NCI-H146 treated with DMSO at 0.1 percent for 48 hours (cell line): ENCODE results near the gene MOK.

Experiments used
- DNase-seq: peaks from one replicate; lab custom pipeline; 2025; ENCODE audit not compliant: unreplicated experiment; lab: John Stamatoyannopoulos, UW

MOK gene

GRCh38 chr14:102208741-102209140 is 96.2 kb downstream of the MOK start:
- DNase-seq: no peak

DNA sequence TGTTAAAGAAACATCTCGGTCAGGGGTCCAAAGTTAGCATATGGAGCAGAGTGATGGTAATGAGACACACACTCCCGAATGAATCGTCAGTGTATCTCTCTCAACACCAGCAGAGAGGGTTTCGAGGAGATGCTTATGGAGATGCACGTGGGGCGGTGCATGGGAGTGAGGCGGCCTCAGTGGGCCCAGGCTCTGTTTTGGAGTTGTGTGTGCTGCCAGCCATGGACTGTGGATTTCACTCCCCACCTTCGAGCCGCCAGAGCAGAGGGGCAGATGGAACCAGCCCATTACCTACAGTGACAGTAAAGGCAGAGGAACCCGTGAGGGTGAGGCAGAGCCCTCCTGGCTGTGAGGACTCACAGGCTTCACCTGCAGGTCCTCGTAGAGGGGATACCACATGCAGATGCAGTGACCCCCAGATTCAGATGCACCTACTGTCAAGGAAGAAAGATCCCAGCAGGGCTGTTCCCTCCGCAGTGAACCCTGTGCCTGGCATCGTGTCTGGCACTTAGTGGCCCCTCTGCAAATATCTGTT is 97.1 kb downstream of the MOK start:
- no peak for DNase-seq

DNA sequence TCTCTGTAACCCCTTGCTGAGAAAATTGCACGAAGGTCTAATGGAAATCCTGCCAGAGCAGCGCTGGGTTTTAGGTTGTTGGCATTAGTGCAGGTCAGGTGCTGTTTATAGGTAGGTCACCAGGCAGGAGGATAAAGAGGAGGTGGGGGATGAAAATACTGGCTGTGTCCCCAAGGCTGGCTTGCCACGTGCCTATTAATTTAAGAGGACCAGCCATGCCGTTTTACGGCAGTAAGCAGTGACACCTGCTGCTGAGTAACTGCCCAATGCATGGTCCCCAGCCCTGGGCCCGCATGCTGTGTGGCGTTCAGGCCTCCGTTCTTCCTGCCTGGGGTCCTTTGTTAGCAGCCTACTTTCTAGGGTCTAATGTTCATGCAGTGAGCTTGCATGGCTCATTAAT is 98.0 kb downstream of the MOK start:
- DNase-seq: peak; percentile 61

DNA sequence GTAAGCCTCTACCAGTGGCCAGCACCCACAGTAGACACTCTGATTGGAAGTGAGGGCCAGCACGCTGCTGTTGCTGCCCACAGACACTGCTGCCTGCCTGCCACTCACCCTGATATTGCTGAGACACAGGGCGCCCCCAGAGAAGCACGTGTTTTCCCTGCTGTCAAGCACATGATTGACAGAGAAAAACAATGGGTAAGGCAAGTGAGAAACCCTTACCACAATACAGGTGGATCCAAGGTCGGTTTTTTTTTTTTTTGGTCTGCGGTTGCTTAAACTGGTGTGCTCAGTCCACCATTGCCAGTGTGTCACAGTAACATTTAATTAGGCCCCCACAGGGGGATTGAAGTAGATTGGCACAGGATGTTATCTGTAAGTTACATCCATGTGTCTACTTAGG is 99.4 kb downstream of the MOK start:
- no peak for DNase-seq

GRCh38 chr14:102203382-102203781 is 101.6 kb downstream of the MOK start:
- no peak for DNase-seq

DNA sequence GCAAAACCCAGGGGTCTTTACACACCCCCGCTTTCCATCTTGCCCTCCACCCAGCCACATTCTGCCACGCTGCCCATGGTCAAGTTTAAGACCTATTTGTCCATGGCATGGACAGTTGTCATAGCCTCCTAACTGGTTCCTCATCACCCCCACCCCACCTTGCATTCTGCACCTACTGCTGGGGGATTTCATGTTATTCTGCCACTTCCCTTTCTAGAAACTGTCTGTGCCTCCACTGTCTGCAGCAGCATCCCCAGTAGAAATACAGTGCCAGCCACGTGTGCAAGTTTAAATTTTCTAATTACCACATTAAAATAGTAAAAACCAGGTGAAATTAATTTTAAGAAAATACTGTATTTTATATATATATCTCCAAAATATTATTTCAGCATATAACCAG is 102.0 kb downstream of the MOK start:
- no peak for DNase-seq

DNA sequence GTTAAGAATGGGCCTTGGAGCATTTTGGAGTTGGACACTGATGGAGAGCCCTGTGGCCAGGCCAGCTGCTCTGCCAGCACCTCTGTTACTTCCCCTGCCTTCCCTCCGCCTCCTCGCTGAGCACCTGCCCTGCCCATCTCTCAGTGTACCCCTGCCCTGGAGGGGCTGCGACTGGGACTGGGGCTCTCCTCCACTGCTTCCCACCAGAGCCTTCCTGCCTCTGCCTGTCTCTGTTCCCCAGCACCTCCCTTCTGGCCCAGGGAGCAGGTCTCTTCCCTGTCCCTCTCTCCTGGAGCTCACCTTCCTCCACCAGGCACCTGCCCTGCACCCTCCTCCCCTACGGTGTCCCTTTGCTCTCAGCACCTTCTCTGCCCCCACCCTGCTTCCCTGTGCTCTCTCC is 103.2 kb downstream of the MOK start:
- DNase-seq: no peak

DNA sequence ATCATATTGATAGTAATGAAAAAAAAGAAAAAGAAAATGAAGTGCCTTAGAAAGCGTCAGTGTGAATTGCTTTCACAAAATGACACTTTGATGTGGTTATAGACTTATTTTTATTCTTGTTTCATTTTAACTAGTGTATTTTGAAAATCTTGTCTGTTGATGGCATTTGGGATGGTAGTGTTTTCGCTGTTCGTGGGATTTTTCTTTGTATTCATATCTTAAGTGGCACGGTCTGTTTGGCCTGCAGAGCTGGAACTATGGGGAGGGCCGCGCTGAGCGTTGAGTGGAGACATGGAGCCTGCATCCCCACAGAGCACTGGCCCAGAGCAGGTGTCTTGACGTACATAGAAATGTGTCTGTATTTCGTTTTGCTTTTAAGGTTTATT is 103.6 kb downstream of the MOK start:
- no peak for DNase-seq

- no peak for DNase-seq
These were observed 104.1 kb downstream of the MOK start for GRCh38 chr14:102200690-102201352.

DNA sequence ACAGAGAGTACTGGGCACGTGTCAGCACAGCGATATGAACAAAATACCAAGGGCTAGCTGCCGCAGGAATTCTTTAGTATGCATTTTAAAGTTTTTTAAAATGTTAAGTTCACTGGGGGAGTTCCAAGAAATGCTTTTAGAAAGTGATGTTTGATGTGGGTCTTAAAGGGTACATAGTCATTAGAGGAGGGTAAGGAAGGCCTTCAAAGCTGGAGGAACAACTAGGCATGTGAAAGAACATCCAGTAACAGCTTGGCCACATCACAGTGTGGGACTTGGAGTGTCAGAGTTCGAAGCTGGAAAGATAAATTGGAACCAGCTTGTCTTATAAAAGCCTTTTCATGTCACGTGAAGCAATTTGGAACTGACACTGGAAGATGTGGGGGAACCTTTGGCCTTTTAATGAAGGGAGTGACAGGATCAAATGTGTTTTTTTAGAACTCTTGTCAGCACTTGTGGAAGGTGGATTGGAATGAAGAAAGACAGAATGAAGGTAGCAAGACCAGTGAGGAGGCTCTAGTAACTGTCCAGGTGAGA is 107.6 kb downstream of the MOK start:
- no peak for DNase-seq

- DNase-seq: no peak
These were observed 108.1 kb downstream of the MOK start for GRCh38 chr14:102196902-102197230.

DNA sequence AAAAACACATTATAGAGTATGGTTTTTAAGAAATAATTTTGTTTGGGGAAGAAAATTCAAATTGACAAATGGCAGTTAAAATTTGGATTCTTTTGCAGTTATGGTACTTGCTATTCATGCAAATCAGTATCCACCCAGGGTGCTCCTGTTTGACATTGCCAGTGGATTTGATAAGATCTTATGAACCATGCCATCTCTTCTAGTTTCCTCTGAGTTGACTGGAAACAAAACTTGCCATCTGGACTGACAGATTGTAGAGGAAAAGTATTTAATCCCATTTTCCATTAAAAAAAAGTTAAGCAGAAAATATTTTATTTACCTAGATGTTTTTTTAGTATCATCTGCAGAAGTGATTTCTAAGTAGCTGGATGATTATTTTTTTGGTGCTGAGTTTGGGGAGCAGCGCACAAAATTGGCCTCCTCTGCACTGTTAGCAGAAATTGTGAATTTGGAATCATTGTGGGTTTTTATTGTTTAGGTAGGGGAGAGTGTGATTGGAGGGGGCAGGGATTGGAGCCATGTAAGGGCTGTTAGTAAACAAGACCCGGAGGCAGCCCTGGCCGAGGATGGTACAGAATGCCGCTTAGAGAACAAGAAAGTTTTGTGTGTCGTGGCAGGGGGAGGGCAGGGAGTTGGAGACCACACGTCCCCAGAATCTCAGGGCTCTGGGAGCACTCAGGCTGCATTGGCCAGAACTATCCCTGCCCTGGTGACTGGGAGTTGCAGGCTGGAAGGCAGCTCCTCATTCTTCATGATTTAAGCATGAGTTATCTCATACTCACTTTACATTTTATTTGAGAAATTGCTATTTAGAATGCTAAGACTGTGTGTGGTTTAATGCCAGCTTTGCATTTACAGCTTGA is 108.7 kb downstream of the MOK start:
- no peak for DNase-seq

- DNase-seq: no peak
These were observed 109.5 kb downstream of the MOK start for GRCh38 chr14:102195446-102195845.

DNA sequence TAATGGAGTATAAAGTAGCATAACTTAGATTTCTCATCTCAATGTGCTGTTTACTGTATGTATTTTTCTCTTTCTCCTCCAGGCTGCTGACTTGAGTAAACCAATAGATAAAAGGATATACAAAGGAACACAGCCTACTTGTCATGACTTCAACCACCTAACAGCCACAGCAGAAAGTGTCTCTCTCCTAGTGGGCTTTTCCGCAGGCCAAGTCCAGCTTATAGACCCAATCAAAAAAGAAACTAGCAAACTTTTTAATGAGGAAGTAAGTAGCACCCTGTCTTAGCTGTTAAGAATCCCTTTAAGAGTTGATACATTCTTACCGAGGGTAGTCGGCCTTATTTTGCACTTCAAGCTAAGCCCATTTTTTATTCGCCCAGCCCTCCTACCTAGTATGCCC is 110.1 kb downstream of the MOK start:
- DNase-seq: no peak

- no peak for DNase-seq
These were observed 112.0 kb downstream of the MOK start for GRCh38 chr14:102192840-102193502.

- no peak for DNase-seq
These were observed 115.1 kb downstream of the MOK start for GRCh38 chr14:102189874-102190273.

GRCh38 chr14:102188187-102188586 is 116.8 kb downstream of the MOK start:
- DNase-seq: no peak

DNA sequence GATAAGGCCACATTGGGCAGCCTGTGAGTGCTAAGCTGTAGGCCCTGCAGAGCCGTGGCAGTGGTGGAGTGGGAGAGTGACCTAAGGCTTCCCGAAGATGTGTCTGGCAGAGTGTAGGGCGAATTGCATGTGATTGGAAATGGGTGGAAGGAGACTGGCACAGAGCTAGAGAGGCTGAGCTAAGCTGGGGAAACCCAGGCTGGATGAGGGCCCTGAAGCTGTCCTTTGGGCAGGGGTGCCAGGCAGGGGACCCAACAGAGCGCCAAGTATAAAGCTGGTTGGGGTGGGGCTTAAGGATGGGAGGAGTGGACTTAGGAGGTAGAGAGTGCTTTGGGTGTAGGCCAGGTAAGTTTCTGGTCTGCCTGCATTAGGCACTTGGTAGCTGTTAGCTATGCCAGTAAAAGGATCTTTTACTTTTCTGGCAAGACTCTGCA is 117.4 kb downstream of the MOK start:
- DNase-seq: no peak

GRCh38 chr14:102187044-102187443 is 117.9 kb downstream of the MOK start:
- DNase-seq: no peak

- DNase-seq: peak; percentile 38
These were observed 119.6 kb downstream of the MOK start for GRCh38 chr14:102185360-102185759.

DNA sequence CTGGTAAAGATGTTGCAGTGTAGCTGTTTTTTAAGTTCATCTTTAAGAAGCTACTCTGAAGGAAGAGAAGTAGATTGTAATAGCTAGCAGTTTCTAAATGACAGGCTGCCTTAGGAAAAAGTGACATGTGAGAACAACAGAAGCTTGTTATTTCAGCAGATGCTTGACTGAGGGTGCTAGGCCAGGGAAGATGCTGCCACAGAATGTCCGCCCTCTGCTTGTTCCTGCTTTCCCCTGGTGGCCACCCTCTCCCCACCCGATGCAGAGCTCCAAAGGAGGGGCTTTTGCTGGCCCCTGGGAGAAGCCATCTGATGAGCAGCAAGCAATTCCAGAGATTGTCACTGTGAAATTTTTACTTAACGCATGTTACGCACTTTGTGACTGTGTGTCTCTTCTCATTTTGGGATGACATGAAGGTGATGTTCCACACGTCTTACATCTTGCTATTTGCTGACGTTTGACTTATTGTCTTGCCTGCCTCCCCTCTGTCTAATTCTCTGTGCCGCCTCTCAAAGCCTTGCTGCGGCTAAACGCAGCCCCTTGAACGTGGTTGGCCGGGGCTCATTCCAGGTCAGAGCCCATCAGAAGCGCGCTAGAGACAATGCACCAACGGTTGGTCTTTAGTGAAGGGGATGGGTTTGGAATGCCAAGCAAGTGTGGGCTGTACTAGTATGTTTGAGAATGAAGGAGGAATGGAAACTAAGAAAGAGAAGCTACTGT is 120.5 kb downstream of the MOK start:
- no peak for DNase-seq
